ENCODE data around the gene THSD4.

GRCh38 chr15:71341811-71342550 is 226.7 kb downstream of the THSD4 start:
- TF ChIP-seq CTCF (IDR thresholded peaks at IDR 0.05) = no peak
- TF ChIP-seq USF2 (IDR thresholded peaks at IDR 0.05) = no peak

All from A549 (cell line).